GM12878 (cell line): Measurements from ENCODE around the gene CDKN3.

ENCODE experiments used
- CEBPB ChIP-seq, 2 experiments: fragments of 150-350 bp in 1 of 2; IDR thresholded peaks; 2 replicates each; pipeline ENCODE4 v1.6.1; 2012 to 2014; ENCODE audit warnings: low read depth in 2 of 2, low read length in 2 of 2, borderline replicate concordance in 1 of 2, inconsistent platforms in 1 of 2
- CTCF ChIP-seq, 3 experiments: IDR thresholded peaks in 2 of 3; conservative IDR thresholded peaks in 1 of 3; 2 replicates each; pipeline ENCODE4 v1.5.1; 2011; ENCODE audit warnings: low read depth in 3 of 3, low read length in 3 of 3, mild to moderate bottlenecking in 3 of 3, control low read depth in 2 of 3, moderate library complexity in 2 of 3, inconsistent platforms in 1 of 3, mixed read lengths in 1 of 3; ENCODE audit not compliant: control insufficient read depth in 2 of 3, insufficient read depth in 1 of 3; ENCODE audit errors: extremely low read depth in 1 of 3
- ESRRA ChIP-seq: IDR thresholded peaks from 2 replicates; pipeline ENCODE4 v1.6.1; 2012; ENCODE audit warnings: mild to moderate bottlenecking, low read length, improper control_type of control experiment
- GABPA ChIP-seq: IDR thresholded peaks from 2 replicates; pipeline ENCODE4 v1.6.1; 2014; ENCODE audit warnings: antibody characterized with exemption, low read depth, mild to moderate bottlenecking, inconsistent platforms
- IRF3 ChIP-seq: fragments of 450-650 bp; IDR thresholded peaks from 2 replicates; pipeline ENCODE4 v1.6.1; 2014; ENCODE audit warnings: mild to moderate bottlenecking
- MAX ChIP-seq: IDR thresholded peaks from 2 replicates; pipeline ENCODE4 v1.6.1; 2012; ENCODE audit warnings: low read depth, low read length, improper control_type of control experiment
- POLR2AphosphoS5 ChIP-seq: IDR thresholded peaks from 2 replicates; pipeline ENCODE4 v1.6.1; 2011; ENCODE audit warnings: mild to moderate bottlenecking, low read length, inconsistent platforms
- SMAD5 ChIP-seq: IDR thresholded peaks from 2 replicates; pipeline ENCODE4 v1.6.1; 2016; ENCODE audit warnings: antibody characterized with exemption, low read depth
- SMC3 ChIP-seq: IDR thresholded peaks from 2 replicates; pipeline ENCODE4 v1.6.1; 2011; ENCODE audit warnings: low read length, improper control_type of control experiment, borderline replicate concordance
- TAF1 ChIP-seq: IDR thresholded peaks from 2 replicates; pipeline ENCODE4 v1.6.1; 2011; ENCODE audit warnings: mild to moderate bottlenecking, low read depth, low read length, borderline replicate concordance
- YY1 ChIP-seq: IDR thresholded peaks from 2 replicates; pipeline ENCODE4 v1.6.1; 2011; ENCODE audit warnings: low read depth, mild to moderate bottlenecking, low read length
- ZNF274 ChIP-seq: IDR thresholded peaks from one replicate; pipeline ENCODE4 v1.8.0; 2011; ENCODE audit not compliant: insufficient read length, insufficient read depth
- ZSCAN29 ChIP-seq: fragments of 450-650 bp; IDR thresholded peaks from 2 replicates; pipeline ENCODE4 v1.6.1; 2017; ENCODE audit warnings: mild to moderate bottlenecking, moderate library complexity

- TF ChIP-seq ESRRA: no peak
- no peak for TF ChIP-seq GABPA
- TF ChIP-seq CTCF (IDR thresholded peaks at IDR 0.05 in 2 of 3, conservative IDR thresholded peaks at IDR 0.05 in 1 of 3; ENCODE audit: control insufficient read depth in 2 of 3, extremely low read depth in 1 of 3, insufficient read depth in 1 of 3, low read depth in 3 of 3, low read length in 3 of 3): no peak
- no peak for TF ChIP-seq TAF1
- TF ChIP-seq ZNF274: no peak
- TF ChIP-seq MAX: no peak
- no peak for TF ChIP-seq YY1
- no peak for TF ChIP-seq CEBPB (IDR thresholded peaks at IDR 0.05; ENCODE audit: borderline replicate concordance in 1 of 2, low read depth in 2 of 2, low read length in 2 of 2)
- TF ChIP-seq SMC3: no peak
- TF ChIP-seq POLR2AphosphoS5: no peak
- TF ChIP-seq ZSCAN29: no peak
- no peak for TF ChIP-seq SMAD5
- no peak for TF ChIP-seq IRF3
These were observed 42.7 kb upstream of the CDKN3 start for GRCh38 chr14:54354096-54354495.
